ENCODE data around the gene TBC1D1.

DNA sequence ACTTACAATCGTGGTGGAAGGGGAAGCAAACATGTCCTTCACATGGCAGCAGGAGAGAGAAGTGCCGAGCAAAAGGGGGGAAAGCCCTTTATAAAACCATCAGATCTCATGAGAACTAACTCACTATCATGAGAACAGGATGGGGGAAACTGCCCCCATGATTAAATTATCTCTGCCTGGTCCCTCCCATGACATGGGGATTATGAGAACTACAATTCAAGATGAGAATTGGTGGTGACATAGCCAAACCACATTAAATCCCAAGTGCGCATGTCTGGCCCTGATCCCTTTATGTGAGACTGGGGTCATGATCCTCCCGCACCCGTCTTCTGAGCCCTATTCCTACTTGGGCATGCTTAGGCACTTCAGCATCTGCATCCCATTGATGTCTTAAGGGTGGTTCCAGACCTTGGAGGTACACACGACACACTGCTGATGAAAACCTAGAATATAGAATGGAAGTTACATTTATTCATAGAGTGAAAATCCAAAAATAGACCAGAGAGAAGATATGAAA, 185.3 kb downstream of the TBC1D1 start:
- TF ChIP-seq ZNF169 (tag by site-specific recombination; IDR thresholded peaks at IDR 0.05) (no peak), ZNF624 (tag by site-specific recombination; IDR thresholded peaks at IDR 0.05) (no peak), HOXD13 (CRISPR knock-in tag; IDR thresholded peaks at IDR 0.05; ENCODE audit: borderline replicate concordance) (no peak), REST (tag by site-specific recombination; IDR thresholded peaks at IDR 0.05) (no peak), RBAK (tag by site-specific recombination; IDR thresholded peaks at IDR 0.05) (no peak), ZBTB10 (tag by site-specific recombination; IDR thresholded peaks at IDR 0.05) (no peak), ZNF248 (tag by site-specific recombination; IDR thresholded peaks at IDR 0.05) (no peak), ELK4 (IDR thresholded peaks at IDR 0.05; ENCODE audit: borderline replicate concordance, low read depth, low read length) (no peak), ZBTB11 (tag by site-specific recombination; conservative IDR thresholded peaks at IDR 0.05; ENCODE audit: low read depth) (no peak)
- TF ChIP-seq, protein P1, sequence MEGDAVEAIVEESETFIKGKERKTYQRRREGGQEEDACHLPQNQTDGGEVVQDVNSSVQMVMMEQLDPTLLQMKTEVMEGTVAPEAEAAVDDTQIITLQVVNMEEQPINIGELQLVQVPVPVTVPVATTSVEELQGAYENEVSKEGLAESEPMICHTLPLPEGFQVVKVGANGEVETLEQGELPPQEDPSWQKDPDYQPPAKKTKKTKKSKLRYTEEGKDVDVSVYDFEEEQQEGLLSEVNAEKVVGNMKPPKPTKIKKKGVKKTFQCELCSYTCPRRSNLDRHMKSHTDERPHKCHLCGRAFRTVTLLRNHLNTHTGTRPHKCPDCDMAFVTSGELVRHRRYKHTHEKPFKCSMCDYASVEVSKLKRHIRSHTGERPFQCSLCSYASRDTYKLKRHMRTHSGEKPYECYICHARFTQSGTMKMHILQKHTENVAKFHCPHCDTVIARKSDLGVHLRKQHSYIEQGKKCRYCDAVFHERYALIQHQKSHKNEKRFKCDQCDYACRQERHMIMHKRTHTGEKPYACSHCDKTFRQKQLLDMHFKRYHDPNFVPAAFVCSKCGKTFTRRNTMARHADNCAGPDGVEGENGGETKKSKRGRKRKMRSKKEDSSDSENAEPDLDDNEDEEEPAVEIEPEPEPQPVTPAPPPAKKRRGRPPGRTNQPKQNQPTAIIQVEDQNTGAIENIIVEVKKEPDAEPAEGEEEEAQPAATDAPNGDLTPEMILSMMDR (tag by site-specific recombination; IDR thresholded peaks at IDR 0.05): no peak
- TF ChIP-seq, protein P2, sequence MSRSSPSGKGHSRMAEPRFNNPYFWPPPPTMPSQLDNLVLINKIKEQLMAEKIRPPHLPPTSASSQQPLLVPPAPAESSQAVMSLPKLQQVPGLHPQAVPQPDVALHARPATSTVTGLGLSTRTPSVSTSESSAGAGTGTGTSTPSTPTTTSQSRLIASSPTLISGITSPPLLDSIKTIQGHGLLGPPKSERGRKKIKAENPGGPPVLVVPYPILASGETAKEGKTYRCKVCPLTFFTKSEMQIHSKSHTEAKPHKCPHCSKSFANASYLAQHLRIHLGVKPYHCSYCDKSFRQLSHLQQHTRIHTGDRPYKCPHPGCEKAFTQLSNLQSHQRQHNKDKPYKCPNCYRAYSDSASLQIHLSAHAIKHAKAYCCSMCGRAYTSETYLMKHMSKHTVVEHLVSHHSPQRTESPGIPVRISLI (tag by site-specific recombination; IDR thresholded peaks at IDR 0.05): no peak
- TF ChIP-seq, protein P3, sequence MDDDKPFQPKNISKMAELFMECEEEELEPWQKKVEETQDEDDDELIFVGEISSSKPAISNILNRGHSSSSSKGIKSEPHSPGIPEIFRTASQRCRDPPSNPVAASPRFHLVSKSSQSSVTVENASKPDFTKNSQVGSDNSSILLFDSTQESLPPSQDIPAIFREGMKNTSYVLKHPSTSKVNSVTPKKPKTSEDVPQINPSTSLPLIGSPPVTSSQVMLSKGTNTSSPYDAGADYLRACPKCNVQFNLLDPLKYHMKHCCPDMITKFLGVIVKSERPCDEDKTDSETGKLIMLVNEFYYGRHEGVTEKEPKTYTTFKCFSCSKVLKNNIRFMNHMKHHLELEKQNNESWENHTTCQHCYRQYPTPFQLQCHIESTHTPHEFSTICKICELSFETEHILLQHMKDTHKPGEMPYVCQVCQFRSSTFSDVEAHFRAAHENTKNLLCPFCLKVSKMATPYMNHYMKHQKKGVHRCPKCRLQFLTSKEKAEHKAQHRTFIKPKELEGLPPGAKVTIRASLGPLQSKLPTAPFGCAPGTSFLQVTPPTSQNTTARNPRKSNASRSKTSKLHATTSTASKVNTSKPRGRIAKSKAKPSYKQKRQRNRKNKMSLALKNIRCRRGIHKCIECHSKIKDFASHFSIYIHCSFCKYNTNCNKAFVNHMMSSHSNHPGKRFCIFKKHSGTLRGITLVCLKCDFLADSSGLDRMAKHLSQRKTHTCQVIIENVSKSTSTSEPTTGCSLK (tag by site-specific recombination; IDR thresholded peaks at IDR 0.05): no peak
